NB4 (cell line): ENCODE results near the gene DSCAM.

Source experiments
- CTCF ChIP-seq: IDR thresholded peaks from one replicate; pipeline ENCODE4 v1.5.1; 2012; ENCODE audit warnings: low read depth, low read length
- MAX ChIP-seq: IDR thresholded peaks from 2 replicates; pipeline ENCODE4 v1.6.1; 2011; ENCODE audit warnings: low read depth, low read length
- MYC ChIP-seq: IDR thresholded peaks from 2 replicates; pipeline ENCODE4 v1.6.1; 2011; ENCODE audit warnings: low read depth, low read length
- POLR2A ChIP-seq: IDR thresholded peaks from 2 replicates; pipeline ENCODE4 v1.6.1; 2011; ENCODE audit warnings: mild to moderate bottlenecking; ENCODE audit not compliant: insufficient read length; ENCODE audit errors: extremely low read depth

GRCh38 chr21:40569357-40569756 lies 277.6 kb downstream of the DSCAM start:
- no peak for TF ChIP-seq CTCF
- no peak for TF ChIP-seq POLR2A
- no peak for TF ChIP-seq MAX
- no peak for TF ChIP-seq MYC
